Measurements from ENCODE around the gene CAMK2N1. TPM values are rescaled to one million over a fixed set of nuclear protein-coding genes. Genes with fewer than 3 reads are reported as not detected.

Gene CAMK2N1
- total RNA-seq, 1 experiment from 2014 or later = 55.0 TPM

DNA sequence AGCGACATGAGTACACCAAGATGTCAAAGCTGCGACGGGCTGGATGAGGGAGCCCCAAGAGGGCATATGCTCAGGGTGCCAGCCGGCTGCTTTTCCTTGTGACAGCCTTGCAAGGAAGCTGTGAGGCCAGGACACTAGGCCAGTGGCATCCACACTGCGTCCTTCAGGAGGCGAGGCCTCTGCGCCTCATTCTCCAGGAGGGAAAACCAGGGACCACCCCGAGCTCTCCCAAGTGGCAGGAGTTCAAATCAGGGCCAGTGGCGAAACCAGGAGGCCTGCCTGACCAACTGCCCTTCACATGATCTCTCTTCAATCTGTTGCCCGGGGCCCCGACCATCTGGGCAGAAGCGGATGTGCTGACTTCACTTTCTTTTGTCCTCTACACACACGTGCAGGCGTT is 13.7 kb upstream of the CAMK2N1 start:
- no peak overlapping the region for H3K27ac Mint-ChIP-seq (ENCODE audit: unreplicated experiment)
- POLR2A ChIA-PET = no interaction called here
- CTCF ChIA-PET = no interaction called here
- H3K4me3 Mint-ChIP-seq (ENCODE audit: unreplicated experiment) = no peak overlapping the region
- DNase-seq = no peak
- H3K9me3 Mint-ChIP-seq (ENCODE audit: unreplicated experiment) = no peaks in the 10 kb centered on the region
- H3K27me3 Mint-ChIP-seq (ENCODE audit: insufficient read depth, unreplicated experiment) = no peaks in the 10 kb centered on the region
- peaks cover 12% of the 10 kb centered on the region for H3K36me3 Mint-ChIP-seq (ENCODE audit: insufficient read depth, unreplicated experiment)
- H3K9me3 ChIP-seq = no peaks in the 10 kb centered on the region
- BruUV-seq (replicated peaks) = no TSS peak
- no peaks in the 10 kb centered on the region for H3K4me1 Mint-ChIP-seq (ENCODE audit: low read depth, unreplicated experiment)
- no peak for TF ChIP-seq CTCF (IDR thresholded peaks at IDR 0.05; ENCODE audit: insufficient read depth in 1 of 2, low read depth in 1 of 2, low read length in 1 of 2, severe bottlenecking in 1 of 2, unreplicated experiment in 1 of 2)
- H3K4me1 ChIP-seq = no peaks in the 10 kb centered on the region
- H3K27me3 ChIP-seq (replicated peaks; ENCODE audit: control insufficient read depth, insufficient read depth, low read length) = no peaks in the 10 kb centered on the region
- intact Hi-C loops (cut with micrococcal nuclease; ENCODE audit: unreplicated experiment) = no loop called here
- no peak overlapping the region for H3K4me3 ChIP-seq (ENCODE audit: low read depth, low read length)
- peaks cover 1% of the 10 kb centered on the region; the same call in 1 of the 2 replicates for H3K36me3 ChIP-seq (ENCODE audit: control insufficient read depth, insufficient read depth, low read length)

GRCh38 chr1:20499105-20499504 is 13.1 kb upstream of the CAMK2N1 start:
- ChIA-PET POLR2A (no interaction called here), CTCF (no interaction called here)
- intact Hi-C loops (cut with micrococcal nuclease; ENCODE audit: unreplicated experiment) = no loop called here
- H3K4me3 ChIP-seq (ENCODE audit: low read depth, low read length) = no peak overlapping the region
- Mint-ChIP-seq H3K27ac (ENCODE audit: unreplicated experiment) (no peak overlapping the region), H3K9me3 (ENCODE audit: unreplicated experiment) (no peaks in the 10 kb centered on the region), H3K27me3 (ENCODE audit: insufficient read depth, unreplicated experiment) (no peaks in the 10 kb centered on the region), H3K4me3 (ENCODE audit: unreplicated experiment) (no peak overlapping the region), H3K36me3 (ENCODE audit: insufficient read depth, unreplicated experiment) (peaks cover 12% of the 10 kb centered on the region), H3K4me1 (ENCODE audit: low read depth, unreplicated experiment) (no peaks in the 10 kb centered on the region)
- no peaks in the 10 kb centered on the region for H3K27me3 ChIP-seq (replicated peaks; ENCODE audit: control insufficient read depth, insufficient read depth, low read length)
- no peaks in the 10 kb centered on the region for H3K4me1 ChIP-seq
- H3K9me3 ChIP-seq = no peaks in the 10 kb centered on the region
- DNase-seq = no peak
- H3K36me3 ChIP-seq (ENCODE audit: control insufficient read depth, insufficient read depth, low read length) = peaks cover 1% of the 10 kb centered on the region; the same call in 1 of the 2 replicates
- no TSS peak for BruUV-seq (replicated peaks)
- TF ChIP-seq CTCF (IDR thresholded peaks at IDR 0.05; ENCODE audit: insufficient read depth in 1 of 2, low read depth in 1 of 2, low read length in 1 of 2, severe bottlenecking in 1 of 2, unreplicated experiment in 1 of 2) = no peak

DNA sequence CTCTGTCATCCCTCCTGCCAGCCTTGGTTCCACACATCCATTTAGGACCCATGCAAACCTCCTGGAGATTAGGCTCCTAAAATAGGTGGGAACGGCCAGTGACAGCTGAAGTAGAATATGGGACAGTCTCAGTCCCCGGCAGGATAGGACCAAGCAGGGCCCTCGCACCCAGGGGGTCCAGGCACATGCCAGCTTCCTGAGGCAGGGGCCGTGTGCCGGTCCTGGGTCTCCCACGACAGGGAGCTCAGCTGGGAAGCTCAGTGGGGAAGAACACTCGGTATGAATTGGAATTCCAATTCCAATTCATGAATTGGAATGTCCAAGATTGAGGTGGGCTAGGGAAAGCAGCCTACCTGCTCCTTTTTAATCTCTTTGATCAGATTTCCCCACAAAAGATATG is 12.1 kb upstream of the CAMK2N1 start:
- no peaks in the 10 kb centered on the region for H3K4me1 ChIP-seq
- no peaks in the 10 kb centered on the region for H3K9me3 ChIP-seq
- H3K4me1 Mint-ChIP-seq (ENCODE audit: low read depth, unreplicated experiment) = peaks cover 2% of the 10 kb centered on the region
- H3K27me3 ChIP-seq (replicated peaks; ENCODE audit: control insufficient read depth, insufficient read depth, low read length) = no peaks in the 10 kb centered on the region
- intact Hi-C loops (cut with micrococcal nuclease; ENCODE audit: unreplicated experiment) = no loop called here
- ChIA-PET POLR2A (no interaction called here), CTCF (no interaction called here)
- H3K36me3 ChIP-seq (ENCODE audit: control insufficient read depth, insufficient read depth, low read length) = peaks cover 1% of the 10 kb centered on the region; the same call in 1 of the 2 replicates
- no peaks in the 10 kb centered on the region for H3K9me3 Mint-ChIP-seq (ENCODE audit: unreplicated experiment)
- no peak overlapping the region for H3K4me3 ChIP-seq (ENCODE audit: low read depth, low read length)
- no peaks in the 10 kb centered on the region for H3K27me3 Mint-ChIP-seq (ENCODE audit: insufficient read depth, unreplicated experiment)
- TF ChIP-seq CTCF (IDR thresholded peaks at IDR 0.05; ENCODE audit: insufficient read depth in 1 of 2, low read depth in 1 of 2, low read length in 1 of 2, severe bottlenecking in 1 of 2, unreplicated experiment in 1 of 2) = no peak
- H3K4me3 Mint-ChIP-seq (ENCODE audit: unreplicated experiment) = no peak overlapping the region
- DNase-seq = no peak
- no TSS peak for BruUV-seq (replicated peaks)
- peaks cover 12% of the 10 kb centered on the region for H3K36me3 Mint-ChIP-seq (ENCODE audit: insufficient read depth, unreplicated experiment)
- no peak overlapping the region for H3K27ac Mint-ChIP-seq (ENCODE audit: unreplicated experiment)
